GM21576 (cell line): ENCODE results near the gene HSPH1.

Experiments
- ATAC-seq: cut with Tn5 transposase; IDR thresholded peaks from one replicate; pipeline ENCODE4 v1.9.1; 2021; ENCODE audit warnings: mild to moderate bottlenecking, moderate library complexity; ENCODE audit not compliant: unreplicated experiment

The HSPH1 gene

GRCh38 chr13:31133621-31134020 is 28.1 kb downstream of the HSPH1 start:
- no peak for ATAC-seq

GRCh38 chr13:31131470-31131961 is 30.2 kb downstream of the HSPH1 start:
- ATAC-seq = no peak

GRCh38 chr13:31129419-31129818 is 32.3 kb downstream of the HSPH1 start:
- ATAC-seq = no peak

GRCh38 chr13:31124204-31124603 is 37.5 kb downstream of the HSPH1 start:
- ATAC-seq = no peak

GRCh38 chr13:31122544-31123260 is 39.0 kb downstream of the HSPH1 start:
- ATAC-seq = no peak

GRCh38 chr13:31122143-31122542 is 39.6 kb downstream of the HSPH1 start:
- no peak for ATAC-seq

GRCh38 chr13:31121379-31122140 is 40.1 kb downstream of the HSPH1 start:
- ATAC-seq = no peak

GRCh38 chr13:31119966-31120700 is 41.6 kb downstream of the HSPH1 start:
- ATAC-seq = no peak

GRCh38 chr13:31119526-31119925 is 42.2 kb downstream of the HSPH1 start:
- no peak for ATAC-seq

GRCh38 chr13:31116224-31116623 is 45.5 kb downstream of the HSPH1 start:
- no peak for ATAC-seq

- no peak for ATAC-seq
Measured at GRCh38 chr13:31115616-31116015, 46.1 kb downstream of the HSPH1 start.

GRCh38 chr13:31114641-31115040 is 47.1 kb downstream of the HSPH1 start:
- no peak for ATAC-seq

GRCh38 chr13:31111136-31111535 is 50.6 kb downstream of the HSPH1 start:
- no peak for ATAC-seq

- no peak for ATAC-seq
Measured at GRCh38 chr13:31110617-31111016, 51.1 kb downstream of the HSPH1 start.

GRCh38 chr13:31110169-31110568 is 51.5 kb downstream of the HSPH1 start:
- no peak for ATAC-seq

- ATAC-seq = no peak
Measured at GRCh38 chr13:31107109-31107508, 54.6 kb downstream of the HSPH1 start.

GRCh38 chr13:31105856-31106255 is 55.8 kb downstream of the HSPH1 start:
- no peak for ATAC-seq

GRCh38 chr13:31105020-31105795 is 56.5 kb downstream of the HSPH1 start:
- no peak for ATAC-seq

GRCh38 chr13:31102905-31103304 is 58.8 kb downstream of the HSPH1 start:
- no peak for ATAC-seq

- no peak for ATAC-seq
Measured at GRCh38 chr13:31101472-31102170, 60.1 kb downstream of the HSPH1 start.
